ENCODE data around the gene CHCHD6. TPM values are rescaled to one million over a fixed set of nuclear protein-coding genes. Genes with fewer than 3 reads are reported as not detected.

CHCHD6 gene
- total and polyA plus RNA-seq, 8 donors, result 5.0 to 10.9 (median 6.0) TPM

- no peak for ATAC-seq
- intact Hi-C loops (cut with DNase I), result loop anchor here in 1 of 3 donors (10.0 kb wide), 2 partner anchors 793 to 873 kb away; no protein-coding TSS in a partner anchor
- no peaks in the 10 kb centered on the region for H3K36me3 ChIP-seq
- no peak for FAIRE-seq
- TF ChIP-seq CTCF (IDR thresholded peaks at IDR 0.05), result no peak
- H3K27ac ChIP-seq, result no peak overlapping the region
- H3K27me3 ChIP-seq, result no peaks in the 10 kb centered on the region
- H3K4me3 ChIP-seq, result no peak overlapping the region
- no peaks in the 10 kb centered on the region for H3K9me3 ChIP-seq
- H3K4me1 ChIP-seq, result no peaks in the 10 kb centered on the region
- 76 to 78% methylated on average over 1 of the region's 1 CpG for WGBS, 2 donors
- no peak for DNase-seq
These were observed 32.5 kb upstream of the CHCHD6 start for GRCh38 chr3:126671521-126671920.

GRCh38 chr3:126672340-126672739 is 31.7 kb upstream of the CHCHD6 start:
- H3K4me3 ChIP-seq, result no peak overlapping the region
- ATAC-seq, result no peak
- WGBS, 2 donors, result 78 to 85% methylated on average over 7 of the region's 7 CpGs
- FAIRE-seq, result no peak
- no peak for TF ChIP-seq CTCF (IDR thresholded peaks at IDR 0.05)
- DNase-seq, result peak in 1 of 6 donors; percentile 60
- H3K36me3 ChIP-seq, result no peaks in the 10 kb centered on the region
- H3K27me3 ChIP-seq, result no peaks in the 10 kb centered on the region
- H3K9me3 ChIP-seq, result no peaks in the 10 kb centered on the region
- no peaks in the 10 kb centered on the region for H3K4me1 ChIP-seq
- H3K27ac ChIP-seq, result no peak overlapping the region
- intact Hi-C loops (cut with DNase I), result loop anchor here in 1 of 3 donors (10.0 kb wide), 2 partner anchors 792 to 872 kb away; no protein-coding TSS in a partner anchor

- no peak for TF ChIP-seq CTCF (IDR thresholded peaks at IDR 0.05)
- FAIRE-seq (no peak), ATAC-seq (no peak), DNase-seq (peak in 2 of 6 donors; percentile 26 to 51)
- Histone ChIP-seq H3K36me3 (no peaks in the 10 kb centered on the region), H3K27ac (no peak overlapping the region), H3K9me3 (no peaks in the 10 kb centered on the region), H3K4me1 (no peaks in the 10 kb centered on the region), H3K4me3 (no peak overlapping the region), H3K27me3 (no peaks in the 10 kb centered on the region)
- 79 to 87% methylated on average over 6 of the region's 6 CpGs for WGBS, 2 donors
- intact Hi-C loops (cut with DNase I), result loop anchor here in 1 of 3 donors (10.0 kb wide), 2 partner anchors 792 to 872 kb away; no protein-coding TSS in a partner anchor
These were observed 31.3 kb upstream of the CHCHD6 start for GRCh38 chr3:126672741-126673140.

GRCh38 chr3:126676919-126677705 is 26.9 kb upstream of the CHCHD6 start:
- Histone ChIP-seq H3K4me3 (no peak overlapping the region), H3K27me3 (no peaks in the 10 kb centered on the region), H3K36me3 (no peaks in the 10 kb centered on the region), H3K9me3 (no peaks in the 10 kb centered on the region), H3K27ac (no peak overlapping the region), H3K4me1 (no peaks in the 10 kb centered on the region)
- DNase-seq (no peak), FAIRE-seq (no peak), ATAC-seq (no peak)
- WGBS, 2 donors, result 53 to 56% methylated on average over 7 of the region's 7 CpGs
- intact Hi-C loops (cut with DNase I), result loop anchor here in 1 of 3 donors (10.0 kb wide), 2 partner anchors 788 to 868 kb away; no protein-coding TSS in a partner anchor
- TF ChIP-seq CTCF (IDR thresholded peaks at IDR 0.05), result no peak

Data from pancreas (tissue), 10 donors.